ENCODE results near the gene INO80E. TPM values are rescaled to one million over a fixed set of nuclear protein-coding genes. Genes with fewer than 3 reads are reported as not detected.
"Not testable (repeated sequence)": the region's sequence is repeated elsewhere in the genome, so short reads cannot be mapped to it uniquely, and the experiment has no call there.

Gene INO80E
- total RNA-seq, 3 donors from 2014 or later: 103 to 113 (median 112) TPM

GRCh38 chr16:30007378-30007895 is 11.4 kb downstream of the INO80E start:
- DNase-seq: no peak
- Mint-ChIP-seq H3K4me3 (no peak overlapping the region), H3K36me3 (ENCODE audit: insufficient read depth) (no peaks in the 10 kb centered on the region), H3K9me3 (no peaks in the 10 kb centered on the region), H3K27me3 (ENCODE audit: low read depth) (peaks cover 19% of the 10 kb centered on the region), H3K4me1 (ENCODE audit: low read depth) (peaks cover 9% of the 10 kb centered on the region)
- no peak for ATAC-seq

- Mint-ChIP-seq H3K4me3 (no peak overlapping the region), H3K36me3 (ENCODE audit: insufficient read depth) (no peaks in the 10 kb centered on the region), H3K9me3 (no peaks in the 10 kb centered on the region), H3K4me1 (ENCODE audit: low read depth) (peaks cover 9% of the 10 kb centered on the region), H3K27me3 (ENCODE audit: low read depth) (peaks cover 22% of the 10 kb centered on the region)
- DNase-seq (no peak), ATAC-seq (no peak)
Observed at GRCh38 chr16:30009085-30009862, 13.2 kb downstream of the INO80E start.

DNA sequence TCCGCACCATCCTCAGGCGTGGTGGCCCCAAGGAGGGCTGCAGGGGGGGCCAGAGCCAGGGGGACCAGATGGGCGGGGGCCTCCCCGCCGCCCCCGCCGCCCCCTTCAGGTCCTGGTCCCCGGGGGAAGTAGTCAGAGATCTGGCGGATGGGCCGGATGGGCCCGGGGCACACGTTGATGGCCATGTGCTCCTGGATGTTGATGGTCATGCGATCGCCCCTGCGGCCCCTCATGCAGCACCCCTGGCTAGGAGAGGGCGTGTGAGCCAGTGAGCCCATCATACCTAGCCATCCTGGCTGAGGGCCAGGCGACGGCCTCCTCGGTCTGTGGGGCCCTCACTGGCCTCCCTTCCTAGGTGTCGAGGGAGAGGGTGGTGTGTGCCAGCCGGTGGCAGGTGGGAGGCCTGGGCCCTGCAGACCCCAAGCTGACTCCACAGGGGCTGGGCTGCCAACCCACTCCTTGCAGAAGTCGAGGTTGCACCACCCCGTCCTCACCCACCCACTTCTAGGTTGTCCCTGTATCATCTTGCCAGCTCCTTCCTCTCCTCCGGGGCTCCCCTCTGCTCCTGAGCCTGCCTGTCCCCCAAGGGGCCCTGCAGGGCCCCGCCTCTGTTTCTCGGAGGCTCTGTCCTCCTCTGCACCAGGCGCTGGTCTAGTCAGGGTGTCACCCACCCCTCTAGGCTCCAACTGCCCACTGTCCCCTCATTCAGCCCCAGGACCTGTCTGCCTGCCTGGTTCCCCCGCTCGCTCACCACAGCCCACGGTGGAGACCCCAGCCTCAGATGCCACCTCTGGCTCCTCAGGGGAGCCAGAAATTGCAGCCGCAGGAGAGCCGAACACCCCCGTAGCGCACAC is 14.2 kb downstream of the INO80E start:
- no peaks in the 10 kb centered on the region for H3K36me3 Mint-ChIP-seq (ENCODE audit: insufficient read depth)
- DNase-seq: no peak
- peaks cover 22% of the 10 kb centered on the region for H3K27me3 Mint-ChIP-seq (ENCODE audit: low read depth)
- H3K4me3 Mint-ChIP-seq: peak overlapping the region; percentile 72
- no peaks in the 10 kb centered on the region for H3K9me3 Mint-ChIP-seq
- peak; percentile 9 to 11 for ATAC-seq
- peaks cover 9% of the 10 kb centered on the region for H3K4me1 Mint-ChIP-seq (ENCODE audit: low read depth)

DNA sequence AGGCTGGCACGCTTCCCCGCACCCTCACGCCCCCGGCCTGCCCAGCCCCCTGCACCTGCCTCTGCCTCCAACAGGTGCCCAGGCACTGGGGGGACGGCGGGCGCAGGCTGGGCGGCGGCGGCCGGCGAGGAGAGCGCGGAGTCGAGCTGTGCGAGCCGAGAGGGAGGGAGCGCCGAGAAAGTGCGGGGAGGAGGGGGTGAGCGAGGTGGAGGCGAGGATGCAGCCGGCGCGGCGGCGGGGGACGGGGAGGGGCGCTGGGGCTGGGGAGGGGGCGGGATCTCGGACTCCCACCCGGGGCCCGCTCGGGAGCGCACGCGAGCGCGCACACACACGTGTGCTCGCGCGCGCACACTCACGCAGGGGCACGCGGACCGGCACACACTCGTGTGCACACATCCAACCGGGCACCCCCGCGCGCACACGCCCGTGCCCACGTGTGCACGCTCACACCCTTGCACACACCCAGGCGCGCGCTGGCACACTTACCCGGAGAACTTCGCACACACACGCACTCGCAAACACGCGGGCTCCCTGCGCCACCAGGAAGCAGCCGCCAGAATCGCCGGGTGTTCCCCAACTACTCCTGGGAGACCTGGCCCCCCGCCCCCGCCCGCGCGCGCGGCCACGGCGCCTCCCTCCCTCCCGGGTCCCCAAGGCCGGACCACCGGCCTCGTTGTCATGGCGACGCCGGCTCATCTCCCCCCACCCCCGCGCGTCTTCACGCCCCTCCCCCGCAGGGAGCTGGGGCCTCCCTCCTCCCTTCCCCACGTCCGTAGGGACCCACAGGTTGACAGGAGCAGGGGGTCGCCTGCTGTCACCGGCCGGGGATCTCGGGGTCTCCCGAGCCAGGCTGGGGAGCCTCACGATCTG is 15.0 kb downstream of the INO80E start, which contains the start of gene DOC2A:
Gene DOC2A, minus strand, starts transcription at position 184 of the 870 bp plus-strand sequence. CDS start 805 bp downstream, outside the sequence.
- no peaks in the 10 kb centered on the region for H3K36me3 Mint-ChIP-seq (ENCODE audit: insufficient read depth)
- H3K4me1 Mint-ChIP-seq (ENCODE audit: low read depth): peaks cover 9% of the 10 kb centered on the region
- H3K4me3 Mint-ChIP-seq: peak within 1 kb of the TSS; percentile 78
- H3K9me3 Mint-ChIP-seq: no peaks in the 10 kb centered on the region
- peaks cover 22% of the 10 kb centered on the region for H3K27me3 Mint-ChIP-seq (ENCODE audit: low read depth)
- DNase-seq (peak; percentile 24), ATAC-seq (peak; percentile 64 to 77)

DNA sequence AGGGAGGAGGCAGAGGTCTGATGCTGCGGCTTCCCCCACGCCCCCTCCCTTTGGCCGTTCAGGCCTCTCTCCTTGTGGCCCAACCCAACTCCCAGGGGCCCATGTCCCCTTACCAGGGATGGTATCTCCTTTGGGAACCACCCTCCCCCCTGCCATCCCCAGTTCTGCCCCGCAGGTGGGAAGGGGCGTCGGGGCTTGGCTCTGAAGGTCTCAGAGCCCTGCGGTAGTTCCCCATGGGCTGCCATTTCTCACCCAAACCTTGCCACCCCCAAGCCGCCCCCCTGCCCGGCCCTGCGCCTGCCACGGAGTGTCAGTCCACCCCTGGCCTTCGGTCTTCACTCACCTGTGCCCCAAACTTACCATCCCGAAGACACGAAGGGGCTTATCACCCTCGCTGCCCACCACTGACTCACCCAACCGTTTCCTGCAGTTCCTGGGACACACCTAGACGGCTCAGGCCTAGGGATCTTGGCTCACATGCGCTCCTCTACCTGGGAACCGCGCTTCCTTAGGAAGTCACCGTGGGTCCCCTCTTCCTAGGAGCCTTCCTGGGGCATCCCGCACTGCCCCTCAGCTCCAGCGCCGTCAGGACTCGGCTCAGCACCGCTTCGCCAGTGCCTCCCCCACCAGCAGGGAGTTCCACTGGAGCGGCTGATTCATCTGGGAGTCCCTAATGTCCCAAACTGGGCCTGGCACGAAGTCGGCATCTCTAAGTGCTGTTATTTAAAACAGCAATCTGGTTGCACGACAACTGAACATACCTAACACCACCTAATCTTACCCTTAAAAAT is 15.9 kb downstream of the INO80E start:
- no peaks in the 10 kb centered on the region for H3K9me3 Mint-ChIP-seq
- peaks cover 22% of the 10 kb centered on the region for H3K27me3 Mint-ChIP-seq (ENCODE audit: low read depth)
- peaks cover 9% of the 10 kb centered on the region for H3K4me1 Mint-ChIP-seq (ENCODE audit: low read depth)
- no peaks in the 10 kb centered on the region for H3K36me3 Mint-ChIP-seq (ENCODE audit: insufficient read depth)
- H3K4me3 Mint-ChIP-seq: peak overlapping the region; percentile 78
- no peak for ATAC-seq
- no peak for DNase-seq

GRCh38 chr16:30012598-30012997 is 16.6 kb downstream of the INO80E start:
- ATAC-seq; H3K4me3 Mint-ChIP-seq; H3K36me3 Mint-ChIP-seq (ENCODE audit: insufficient read depth); H3K4me1 Mint-ChIP-seq (ENCODE audit: low read depth); H3K9me3 Mint-ChIP-seq; DNase-seq: not testable (repeated sequence)
- peaks cover 24% of the 10 kb centered on the region for H3K27me3 Mint-ChIP-seq (ENCODE audit: low read depth)

- H3K27me3 Mint-ChIP-seq (ENCODE audit: low read depth): peaks cover 14% of the 10 kb centered on the region
- not testable (repeated sequence) for H3K9me3 Mint-ChIP-seq; H3K4me1 Mint-ChIP-seq (ENCODE audit: low read depth); H3K4me3 Mint-ChIP-seq; ATAC-seq; H3K36me3 Mint-ChIP-seq (ENCODE audit: insufficient read depth); DNase-seq
Observed at GRCh38 chr16:30015450-30015849, 19.4 kb downstream of the INO80E start.

GRCh38 chr16:30016555-30017276 is 20.7 kb downstream of the INO80E start:
- H3K4me1 Mint-ChIP-seq (ENCODE audit: low read depth): peaks cover 9% of the 10 kb centered on the region
- no peak for ATAC-seq

GRCh38 chr16:30017277-30017656 is 21.2 kb downstream of the INO80E start:
- Mint-ChIP-seq H3K4me1 (ENCODE audit: low read depth) (peaks cover 5% of the 10 kb centered on the region), H3K36me3 (ENCODE audit: insufficient read depth) (no peaks in the 10 kb centered on the region), H3K27me3 (ENCODE audit: low read depth) (peaks cover 6% of the 10 kb centered on the region), H3K4me3 (no peak overlapping the region), H3K9me3 (no peaks in the 10 kb centered on the region)
- no peak for DNase-seq
- ATAC-seq: no peak

More at GRCh38 chr16:30016555-30017276, 20.7 kb downstream of the INO80E start:
- H3K4me3 Mint-ChIP-seq: no peak overlapping the region
- no peaks in the 10 kb centered on the region for H3K36me3 Mint-ChIP-seq (ENCODE audit: insufficient read depth)
- H3K27me3 Mint-ChIP-seq (ENCODE audit: low read depth): peaks cover 11% of the 10 kb centered on the region
- no peak for DNase-seq
- no peaks in the 10 kb centered on the region for H3K9me3 Mint-ChIP-seq

DNA sequence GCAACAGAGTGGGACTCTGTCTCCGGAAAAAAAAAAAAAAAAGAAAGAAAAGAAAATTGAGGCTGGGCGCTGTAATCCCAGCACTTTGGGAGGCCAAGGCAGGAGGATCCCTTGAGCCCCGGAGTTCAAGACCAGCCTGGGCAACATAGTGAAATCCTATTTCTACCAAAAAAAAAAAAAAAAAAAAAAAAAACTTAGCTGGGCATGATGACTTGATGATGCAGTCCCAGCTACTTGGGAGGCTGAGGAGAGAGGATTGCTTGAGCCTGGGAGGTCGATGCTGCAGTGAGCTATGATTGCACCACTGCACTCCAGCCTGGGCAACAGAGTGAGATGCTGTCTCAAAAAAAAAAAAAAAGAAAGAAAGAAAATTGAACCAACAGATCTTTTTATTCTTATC is 21.9 kb downstream of the INO80E start:
- not testable (repeated sequence) for H3K27me3 Mint-ChIP-seq (ENCODE audit: low read depth); H3K36me3 Mint-ChIP-seq (ENCODE audit: insufficient read depth); H3K9me3 Mint-ChIP-seq; ATAC-seq; H3K4me1 Mint-ChIP-seq (ENCODE audit: low read depth); H3K4me3 Mint-ChIP-seq; DNase-seq

GRCh38 chr16:30018731-30019158 is 22.7 kb downstream of the INO80E start:
- no peaks in the 10 kb centered on the region for H3K36me3 Mint-ChIP-seq (ENCODE audit: insufficient read depth)
- no peaks in the 10 kb centered on the region for H3K9me3 Mint-ChIP-seq
- ATAC-seq: no peak
- no peak overlapping the region for H3K4me3 Mint-ChIP-seq
- DNase-seq: no peak
- peaks cover 5% of the 10 kb centered on the region for H3K4me1 Mint-ChIP-seq (ENCODE audit: low read depth)
- peaks cover 1% of the 10 kb centered on the region for H3K27me3 Mint-ChIP-seq (ENCODE audit: low read depth)

DNA sequence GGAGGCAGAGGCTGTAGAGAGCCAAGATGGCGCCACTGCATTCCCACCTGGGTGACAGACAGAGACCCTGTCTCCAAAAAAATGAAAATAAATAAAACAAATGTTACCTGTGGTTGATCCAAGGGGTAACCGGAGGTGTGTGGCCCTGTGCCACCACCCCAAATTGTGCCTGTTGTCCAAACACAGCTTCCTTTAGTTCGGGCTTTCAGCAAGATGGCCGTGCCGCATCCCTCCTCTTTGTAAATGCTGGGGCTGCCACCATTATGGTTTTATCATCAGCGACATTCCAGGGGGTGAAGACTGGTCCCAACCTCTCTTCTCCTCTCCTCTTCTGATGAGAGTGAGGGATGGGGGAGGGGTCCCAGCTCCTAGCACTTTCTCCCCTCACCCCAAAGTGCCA is 26.8 kb downstream of the INO80E start, which contains the start of gene C16orf92:
Gene C16orf92, plus strand, starts transcription at position 312 of the 400 bp plus-strand sequence. CDS start 143 bp downstream, outside the sequence.
- Mint-ChIP-seq H3K4me1 (ENCODE audit: low read depth) (peaks cover 5% of the 10 kb centered on the region), H3K4me3 (no peak within 1 kb of the TSS), H3K36me3 (ENCODE audit: insufficient read depth) (no peaks in the 10 kb centered on the region), H3K9me3 (no peaks in the 10 kb centered on the region), H3K27me3 (ENCODE audit: low read depth) (peaks cover 21% of the 10 kb centered on the region)
- no peak for ATAC-seq
- no peak for DNase-seq

Data from activated T-cell treated with anti-CD3 and anti-CD28 coated beads, Interleukin-2, amount 50 U/mL, for 4 hours (primary cell).